ENCODE data around the gene ROBO2. TPM values are rescaled to one million over a fixed set of nuclear protein-coding genes. Genes with fewer than 3 reads are reported as not detected.
A peak's percentile ranks its signal among the peaks of the same experiment; 100 is the strongest.

Gene ROBO2
- total and polyA plus RNA-seq, 4 experiments from 2014 or later, result not detected

- H3K27ac Mint-ChIP-seq, result no peak overlapping the region
- CTCF ChIA-PET (ENCODE audit: partially characterized antibody), result no interaction called here
- no peaks in the 10 kb centered on the region for H3K4me1 Mint-ChIP-seq
- intact Hi-C loops (cut with micrococcal nuclease), result no loop called here
- no peak overlapping the region for H3K27ac ChIP-seq (ENCODE audit: low read depth, low read length)
- no peaks in the 10 kb centered on the region for H3K4me1 ChIP-seq (ENCODE audit: insufficient read depth, low read length)
- no peaks in the 10 kb centered on the region for H3K27me3 Mint-ChIP-seq
- H3K36me3 Mint-ChIP-seq, result no peaks in the 10 kb centered on the region
- POLR2A ChIA-PET (ENCODE audit: partially characterized antibody), result no interaction called here
- H3K4me3 ChIP-seq (ENCODE audit: low read length in 2 of 2), result no peak overlapping the region
- H3K27me3 ChIP-seq (ENCODE audit: insufficient read depth, low read length), result no peaks in the 10 kb centered on the region
- peaks cover 0 to 5% of the 10 kb centered on the region in 2 donors for H3K9me3 ChIP-seq (ENCODE audit: control insufficient read depth in 1 of 2, low read length in 2 of 2)
- H3K4me3 Mint-ChIP-seq, result peak overlapping the region in 1 of 8 donors; percentile 18
- no peaks in the 10 kb centered on the region for H3K36me3 ChIP-seq (ENCODE audit: insufficient read depth, low read length)
- peaks cover 4 to 23% (median 11%) of the 10 kb centered on the region in 8 donors for H3K9me3 Mint-ChIP-seq
- no peak for DNase-seq
Measured at GRCh38 chr3:77412021-77412438, 372.1 kb downstream of the ROBO2 start.

GRCh38 chr3:77412584-77412983 is 372.7 kb downstream of the ROBO2 start:
- H3K4me3 Mint-ChIP-seq, result no peak overlapping the region
- H3K27ac ChIP-seq (ENCODE audit: low read depth, low read length), result no peak overlapping the region
- no peaks in the 10 kb centered on the region for H3K36me3 ChIP-seq (ENCODE audit: insufficient read depth, low read length)
- H3K4me1 Mint-ChIP-seq, result no peaks in the 10 kb centered on the region
- no peak for DNase-seq
- H3K36me3 Mint-ChIP-seq, result no peaks in the 10 kb centered on the region
- CTCF ChIA-PET (ENCODE audit: partially characterized antibody), result no interaction called here
- H3K27ac Mint-ChIP-seq, result no peak overlapping the region
- intact Hi-C loops (cut with micrococcal nuclease), result no loop called here
- POLR2A ChIA-PET (ENCODE audit: partially characterized antibody), result no interaction called here
- peaks cover 4 to 23% (median 11%) of the 10 kb centered on the region in 8 donors for H3K9me3 Mint-ChIP-seq
- H3K27me3 Mint-ChIP-seq, result no peaks in the 10 kb centered on the region
- no peaks in the 10 kb centered on the region for H3K4me1 ChIP-seq (ENCODE audit: insufficient read depth, low read length)
- H3K27me3 ChIP-seq (ENCODE audit: insufficient read depth, low read length), result no peaks in the 10 kb centered on the region
- peaks cover 0 to 5% of the 10 kb centered on the region in 2 donors for H3K9me3 ChIP-seq (ENCODE audit: control insufficient read depth in 1 of 2, low read length in 2 of 2)
- H3K4me3 ChIP-seq (ENCODE audit: low read length in 2 of 2), result no peak overlapping the region

GRCh38 chr3:77414881-77415280 is 375.0 kb downstream of the ROBO2 start:
- Mint-ChIP-seq H3K4me3 (no peak overlapping the region), H3K4me1 (no peaks in the 10 kb centered on the region), H3K27me3 (no peaks in the 10 kb centered on the region), H3K27ac (no peak overlapping the region), H3K36me3 (no peaks in the 10 kb centered on the region), H3K9me3 (peaks cover 5 to 23% (median 11%) of the 10 kb centered on the region in 8 donors)
- Histone ChIP-seq H3K9me3 (ENCODE audit: control insufficient read depth in 1 of 2, low read length in 2 of 2) (peaks cover 0 to 5% of the 10 kb centered on the region in 2 donors), H3K4me1 (ENCODE audit: insufficient read depth, low read length) (no peaks in the 10 kb centered on the region), H3K27me3 (ENCODE audit: insufficient read depth, low read length) (no peaks in the 10 kb centered on the region), H3K4me3 (ENCODE audit: low read length in 2 of 2) (no peak overlapping the region), H3K36me3 (ENCODE audit: insufficient read depth, low read length) (no peaks in the 10 kb centered on the region), H3K27ac (ENCODE audit: low read depth, low read length) (no peak overlapping the region)
- intact Hi-C loops (cut with micrococcal nuclease), result no loop called here
- ChIA-PET POLR2A (ENCODE audit: partially characterized antibody) (no interaction called here), CTCF (ENCODE audit: partially characterized antibody) (no interaction called here)
- no peak for DNase-seq

GRCh38 chr3:77420336-77420735 is 380.4 kb downstream of the ROBO2 start:
- no peaks in the 10 kb centered on the region for H3K27me3 ChIP-seq (ENCODE audit: insufficient read depth, low read length)
- H3K27ac ChIP-seq (ENCODE audit: low read depth, low read length), result no peak overlapping the region
- intact Hi-C loops (cut with micrococcal nuclease), result no loop called here
- H3K4me1 Mint-ChIP-seq, result no peaks in the 10 kb centered on the region
- ChIA-PET POLR2A (ENCODE audit: partially characterized antibody) (no interaction called here), CTCF (ENCODE audit: partially characterized antibody) (no interaction called here)
- no peak for DNase-seq
- no peaks in the 10 kb centered on the region for H3K36me3 ChIP-seq (ENCODE audit: insufficient read depth, low read length)
- H3K9me3 ChIP-seq (ENCODE audit: control insufficient read depth in 1 of 2, low read length in 2 of 2), result peaks cover 0 to 6% of the 10 kb centered on the region in 2 donors
- H3K27me3 Mint-ChIP-seq, result no peaks in the 10 kb centered on the region
- no peaks in the 10 kb centered on the region for H3K4me1 ChIP-seq (ENCODE audit: insufficient read depth, low read length)
- no peak overlapping the region for H3K27ac Mint-ChIP-seq
- no peak overlapping the region for H3K4me3 Mint-ChIP-seq
- no peak overlapping the region for H3K4me3 ChIP-seq (ENCODE audit: low read length in 2 of 2)
- H3K36me3 Mint-ChIP-seq, result no peaks in the 10 kb centered on the region
- peaks cover 2 to 16% (median 7%) of the 10 kb centered on the region in 8 donors for H3K9me3 Mint-ChIP-seq

- ChIA-PET POLR2A (ENCODE audit: partially characterized antibody) (no interaction called here), CTCF (ENCODE audit: partially characterized antibody) (no interaction called here)
- no peaks in the 10 kb centered on the region for H3K36me3 ChIP-seq (ENCODE audit: insufficient read depth, low read length)
- Mint-ChIP-seq H3K36me3 (no peaks in the 10 kb centered on the region), H3K27me3 (no peaks in the 10 kb centered on the region), H3K9me3 (peaks cover 2 to 29% (median 8%) of the 10 kb centered on the region in 8 donors), H3K4me1 (no peaks in the 10 kb centered on the region), H3K4me3 (no peak overlapping the region), H3K27ac (no peak overlapping the region)
- H3K27me3 ChIP-seq (ENCODE audit: insufficient read depth, low read length), result no peaks in the 10 kb centered on the region
- no peak overlapping the region for H3K27ac ChIP-seq (ENCODE audit: low read depth, low read length)
- no peak overlapping the region for H3K4me3 ChIP-seq (ENCODE audit: low read length in 2 of 2)
- no peak for DNase-seq
- intact Hi-C loops (cut with micrococcal nuclease), result no loop called here
- H3K9me3 ChIP-seq (ENCODE audit: control insufficient read depth in 1 of 2, low read length in 2 of 2), result peaks cover 0 to 8% of the 10 kb centered on the region in 2 donors
- no peaks in the 10 kb centered on the region for H3K4me1 ChIP-seq (ENCODE audit: insufficient read depth, low read length)
Measured at GRCh38 chr3:77421916-77422315, 382.0 kb downstream of the ROBO2 start.

GRCh38 chr3:77426531-77426930 is 386.6 kb downstream of the ROBO2 start:
- Histone ChIP-seq H3K36me3 (ENCODE audit: insufficient read depth, low read length) (no peaks in the 10 kb centered on the region), H3K27me3 (ENCODE audit: insufficient read depth, low read length) (no peaks in the 10 kb centered on the region), H3K4me1 (ENCODE audit: insufficient read depth, low read length) (no peaks in the 10 kb centered on the region), H3K27ac (ENCODE audit: low read depth, low read length) (no peak overlapping the region), H3K9me3 (ENCODE audit: control insufficient read depth in 1 of 2, low read length in 2 of 2) (peaks cover 0 to 3% of the 10 kb centered on the region in 2 donors), H3K4me3 (ENCODE audit: low read length in 2 of 2) (no peak overlapping the region)
- Mint-ChIP-seq H3K36me3 (no peaks in the 10 kb centered on the region), H3K4me3 (no peak overlapping the region), H3K9me3 (peaks cover 2 to 33% (median 14%) of the 10 kb centered on the region in 8 donors), H3K4me1 (no peaks in the 10 kb centered on the region), H3K27ac (no peak overlapping the region), H3K27me3 (no peaks in the 10 kb centered on the region)
- ChIA-PET POLR2A (ENCODE audit: partially characterized antibody) (no interaction called here), CTCF (ENCODE audit: partially characterized antibody) (no interaction called here)
- intact Hi-C loops (cut with micrococcal nuclease), result no loop called here
- DNase-seq, result no peak

- ChIA-PET CTCF (ENCODE audit: partially characterized antibody) (no interaction called here), POLR2A (ENCODE audit: partially characterized antibody) (no interaction called here)
- Histone ChIP-seq H3K4me3 (ENCODE audit: low read length in 2 of 2) (no peak overlapping the region), H3K4me1 (ENCODE audit: insufficient read depth, low read length) (no peaks in the 10 kb centered on the region), H3K27me3 (ENCODE audit: insufficient read depth, low read length) (no peaks in the 10 kb centered on the region), H3K36me3 (ENCODE audit: insufficient read depth, low read length) (no peaks in the 10 kb centered on the region), H3K9me3 (ENCODE audit: control insufficient read depth in 1 of 2, low read length in 2 of 2) (peaks cover 0 to 3% of the 10 kb centered on the region in 2 donors), H3K27ac (ENCODE audit: low read depth, low read length) (no peak overlapping the region)
- H3K27me3 Mint-ChIP-seq, result no peaks in the 10 kb centered on the region
- DNase-seq, result no peak
- H3K9me3 Mint-ChIP-seq, result peaks cover 2 to 32% (median 14%) of the 10 kb centered on the region in 8 donors
- no peak overlapping the region for H3K27ac Mint-ChIP-seq
- no peaks in the 10 kb centered on the region for H3K4me1 Mint-ChIP-seq
- no peak overlapping the region for H3K4me3 Mint-ChIP-seq
- no peaks in the 10 kb centered on the region for H3K36me3 Mint-ChIP-seq
- intact Hi-C loops (cut with micrococcal nuclease), result no loop called here
Measured at GRCh38 chr3:77427528-77427927, 387.6 kb downstream of the ROBO2 start.

- H3K4me1 Mint-ChIP-seq, result no peaks in the 10 kb centered on the region
- Histone ChIP-seq H3K9me3 (ENCODE audit: control insufficient read depth in 1 of 2, low read length in 2 of 2) (no peaks in the 10 kb centered on the region), H3K4me1 (ENCODE audit: insufficient read depth, low read length) (no peaks in the 10 kb centered on the region), H3K27me3 (ENCODE audit: insufficient read depth, low read length) (no peaks in the 10 kb centered on the region), H3K36me3 (ENCODE audit: insufficient read depth, low read length) (no peaks in the 10 kb centered on the region), H3K27ac (ENCODE audit: low read depth, low read length) (no peak overlapping the region), H3K4me3 (ENCODE audit: low read length in 2 of 2) (no peak overlapping the region)
- H3K27ac Mint-ChIP-seq, result no peak overlapping the region
- H3K27me3 Mint-ChIP-seq, result no peaks in the 10 kb centered on the region
- H3K4me3 Mint-ChIP-seq, result no peak overlapping the region
- CTCF ChIA-PET (ENCODE audit: partially characterized antibody), result no interaction called here
- POLR2A ChIA-PET (ENCODE audit: partially characterized antibody), result no interaction called here
- H3K36me3 Mint-ChIP-seq, result no peaks in the 10 kb centered on the region
- intact Hi-C loops (cut with micrococcal nuclease), result no loop called here
- peaks cover 3 to 11% (median 7%) of the 10 kb centered on the region in 8 donors for H3K9me3 Mint-ChIP-seq
- DNase-seq, result no peak
Measured at GRCh38 chr3:77436908-77437307, 397.0 kb downstream of the ROBO2 start.

All from CD4-positive, alpha-beta memory T cell (primary cell).